HG03439 (cell line): ENCODE data around the gene RAB15.

Experiments
- ATAC-seq: cut with Tn5 transposase; IDR thresholded peaks from one replicate; pipeline ENCODE4 v1.9.1; 2021; ENCODE audit warnings: mild to moderate bottlenecking, moderate library complexity; ENCODE audit not compliant: unreplicated experiment

The RAB15 gene

GRCh38 chr14:64956697-64957406 is 15.3 kb downstream of the RAB15 start:
- ATAC-seq: no peak

GRCh38 chr14:64955297-64955696 is 16.8 kb downstream of the RAB15 start:
- ATAC-seq: no peak

- no peak for ATAC-seq
Observed at GRCh38 chr14:64954491-64955240, 17.5 kb downstream of the RAB15 start.

GRCh38 chr14:64953661-64954060 is 18.5 kb downstream of the RAB15 start:
- ATAC-seq: no peak

- ATAC-seq: no peak
Observed at GRCh38 chr14:64953310-64953654, 18.9 kb downstream of the RAB15 start.

GRCh38 chr14:64952598-64953309 is 19.4 kb downstream of the RAB15 start:
- peak; percentile 52 for ATAC-seq

DNA sequence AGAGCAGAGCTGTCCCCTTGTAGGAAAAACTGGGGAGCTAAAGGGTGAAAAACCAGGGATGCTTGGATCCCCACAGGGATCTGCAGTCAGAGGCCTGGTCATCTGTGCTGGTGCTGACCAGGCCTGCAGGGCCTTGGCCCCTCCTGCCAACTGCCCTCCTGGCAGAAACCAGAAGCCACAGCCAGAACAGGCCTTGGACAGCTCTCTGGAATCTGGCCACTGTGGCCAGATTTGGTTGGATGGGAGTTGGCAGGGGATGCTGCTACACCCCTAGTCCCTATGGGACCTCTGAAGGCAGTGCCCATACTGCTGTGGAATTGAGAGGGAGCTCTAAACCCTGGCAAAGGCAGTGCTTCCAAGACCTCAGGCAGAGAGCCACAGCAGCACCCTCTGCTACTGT is 20.4 kb downstream of the RAB15 start:
- no peak for ATAC-seq

- no peak for ATAC-seq
Observed at GRCh38 chr14:64951291-64951690, 20.8 kb downstream of the RAB15 start.

DNA sequence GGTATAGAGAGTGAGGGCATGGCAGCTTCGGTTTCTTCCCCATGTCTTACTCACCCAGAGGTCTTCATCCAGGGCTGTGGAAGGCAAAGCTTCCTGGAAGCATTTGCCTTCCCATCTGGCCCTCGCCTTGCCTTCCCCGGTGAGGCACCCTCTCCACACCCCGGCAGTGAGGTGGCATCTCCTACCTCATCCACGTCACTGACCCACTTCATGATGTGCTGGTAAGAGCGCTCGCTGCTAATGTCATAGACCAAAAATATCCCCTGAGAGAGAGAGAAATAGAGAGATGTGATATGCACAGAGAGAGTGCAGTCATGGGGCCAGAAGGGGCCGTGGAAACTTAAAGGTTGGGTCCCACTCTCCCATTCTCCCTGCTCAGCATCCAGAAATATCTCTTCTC is 21.2 kb downstream of the RAB15 start:
- ATAC-seq: no peak

DNA sequence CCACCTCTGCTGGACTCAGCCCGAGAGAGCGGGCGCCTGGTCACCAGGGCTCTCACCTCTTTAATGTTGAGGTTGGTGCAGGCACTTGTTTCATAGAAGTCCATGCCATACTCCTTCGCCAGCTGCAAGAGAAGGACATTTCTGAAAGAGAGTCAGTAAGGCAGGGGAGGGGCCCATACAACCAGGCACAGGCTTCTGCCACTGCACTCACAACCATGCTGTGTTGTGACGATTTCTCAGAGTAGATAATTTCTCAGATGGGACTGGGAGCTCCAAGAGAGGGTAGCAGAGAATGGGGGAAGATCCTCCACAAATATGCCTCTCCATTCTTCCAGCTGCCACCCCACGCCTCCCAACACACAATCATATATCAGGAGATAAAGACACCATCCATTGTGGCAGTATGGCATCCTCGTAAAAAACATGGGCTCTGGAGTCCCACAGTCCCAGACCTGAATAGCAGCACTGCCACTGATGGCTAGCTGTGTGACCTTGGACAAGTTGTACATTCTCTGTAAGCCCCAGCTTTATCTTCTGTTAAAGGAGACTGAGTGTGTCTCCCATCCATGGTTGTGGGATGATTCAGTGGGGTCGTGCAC is 23.4 kb downstream of the RAB15 start:
- ATAC-seq: no peak

DNA sequence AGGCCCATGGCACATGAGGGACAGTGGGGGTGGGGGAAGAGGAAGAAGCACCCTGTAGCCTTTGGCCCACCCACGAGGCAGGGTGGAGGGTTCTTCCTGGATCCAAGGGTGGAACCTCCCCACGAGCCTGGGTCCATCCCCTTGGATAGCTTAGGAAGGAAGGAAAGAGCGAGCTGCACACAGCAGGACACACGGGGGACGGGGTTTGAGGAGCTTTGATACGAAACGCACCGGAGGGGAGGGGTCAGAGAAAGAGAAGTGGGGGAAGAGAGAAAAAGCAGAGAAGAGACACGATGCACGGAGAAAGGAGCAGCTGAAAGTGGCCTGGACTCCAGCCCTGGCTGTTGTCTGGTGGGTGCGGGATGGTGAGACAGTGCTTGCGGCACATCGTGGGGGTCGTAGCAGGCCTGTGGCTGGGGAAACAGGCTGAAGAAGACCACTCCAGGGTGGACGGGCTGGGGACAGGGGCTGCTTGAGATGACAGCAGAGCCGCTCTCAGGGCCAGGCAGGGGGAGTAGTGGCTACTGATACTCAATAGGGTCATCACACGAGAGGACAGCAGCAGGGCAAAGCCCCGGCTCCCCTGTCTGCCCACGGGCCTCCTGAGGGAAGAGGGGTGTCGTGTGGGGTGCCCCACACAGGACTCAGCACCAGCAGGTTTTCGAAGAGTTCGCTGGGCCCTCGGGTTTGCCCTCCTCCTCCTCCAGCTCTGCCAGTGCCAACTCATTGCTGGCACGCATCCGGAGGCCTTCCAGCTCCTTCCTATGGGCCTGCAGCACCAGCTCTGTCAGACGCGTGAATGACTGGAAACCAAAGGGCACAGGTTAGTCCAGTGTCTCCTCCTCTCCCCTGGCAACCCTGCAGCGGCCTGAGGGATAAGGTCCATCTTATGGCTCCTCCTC is 24.2 kb downstream of the RAB15 start:
- no peak for ATAC-seq

DNA sequence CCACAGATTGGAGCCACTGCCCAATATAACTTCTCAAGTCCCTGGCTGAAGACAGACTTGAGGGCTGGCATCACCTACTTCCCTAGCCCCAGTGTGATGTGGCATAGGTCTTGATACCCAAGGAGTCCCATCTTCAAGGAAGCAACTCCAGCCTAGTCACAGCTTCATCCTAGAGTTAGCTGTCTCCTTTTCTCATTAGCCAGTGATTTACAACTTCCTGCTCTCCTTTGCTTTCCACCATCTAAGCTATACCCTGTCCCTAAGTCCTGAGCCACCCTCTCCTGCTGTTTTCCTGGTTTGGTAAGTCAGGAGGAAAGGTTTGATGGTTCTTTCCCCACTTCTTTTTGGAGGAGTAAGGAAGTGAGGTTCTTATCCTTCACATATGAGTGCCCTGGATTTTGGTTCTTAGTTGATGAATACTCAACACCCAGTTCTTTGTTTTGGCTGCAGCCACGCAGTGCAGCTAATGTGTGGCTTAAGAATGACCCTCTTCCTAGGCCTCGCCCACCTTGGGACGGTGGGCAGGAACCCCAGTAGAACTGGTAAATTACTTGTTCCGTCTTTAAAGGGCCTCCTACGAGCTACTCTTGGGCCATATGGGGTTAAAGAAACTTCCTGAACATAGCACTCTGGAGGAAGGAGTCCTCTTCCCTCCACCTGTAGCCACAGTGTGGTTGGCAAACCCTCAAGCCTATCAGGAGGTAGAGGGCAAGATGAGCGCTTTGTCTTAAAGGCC is 25.7 kb downstream of the RAB15 start:
- ATAC-seq: no peak

DNA sequence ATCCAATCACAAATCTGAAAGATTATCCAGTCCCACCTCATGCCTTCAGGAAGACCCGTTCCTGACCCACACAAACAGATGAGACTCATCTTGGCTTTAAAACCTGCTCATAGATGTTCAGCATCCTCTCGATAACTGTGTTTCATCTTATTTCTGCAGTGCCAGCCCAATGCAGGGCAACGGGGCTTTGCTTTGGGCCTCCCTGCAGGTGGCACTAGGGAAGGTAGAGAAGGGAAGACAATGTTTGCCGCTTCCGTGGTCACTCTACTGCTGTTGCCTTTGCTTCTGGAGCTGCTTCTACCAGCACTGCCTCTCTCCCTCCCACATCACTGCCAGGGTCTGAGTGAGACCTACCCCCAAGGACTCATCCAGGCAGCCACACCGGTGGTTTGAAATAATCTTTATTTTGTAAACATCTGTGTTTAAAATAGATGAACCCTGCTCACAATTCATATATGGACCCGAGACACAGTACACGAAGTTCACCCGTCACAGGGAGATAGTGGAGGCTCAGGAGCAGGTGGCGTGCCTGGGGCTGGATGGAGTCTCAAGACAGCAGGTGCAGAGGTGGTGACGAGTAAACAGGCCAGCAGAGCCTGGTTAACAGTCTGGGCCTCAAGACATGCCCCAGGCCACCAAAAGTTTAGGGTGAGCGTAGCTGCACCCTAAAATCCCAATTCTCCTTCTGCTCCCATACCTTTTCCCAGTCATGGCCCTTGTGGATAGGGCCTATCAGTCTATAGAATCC is 26.5 kb downstream of the RAB15 start:
- ATAC-seq: no peak

GRCh38 chr14:64944861-64945260 is 27.3 kb downstream of the RAB15 start:
- ATAC-seq: no peak

DNA sequence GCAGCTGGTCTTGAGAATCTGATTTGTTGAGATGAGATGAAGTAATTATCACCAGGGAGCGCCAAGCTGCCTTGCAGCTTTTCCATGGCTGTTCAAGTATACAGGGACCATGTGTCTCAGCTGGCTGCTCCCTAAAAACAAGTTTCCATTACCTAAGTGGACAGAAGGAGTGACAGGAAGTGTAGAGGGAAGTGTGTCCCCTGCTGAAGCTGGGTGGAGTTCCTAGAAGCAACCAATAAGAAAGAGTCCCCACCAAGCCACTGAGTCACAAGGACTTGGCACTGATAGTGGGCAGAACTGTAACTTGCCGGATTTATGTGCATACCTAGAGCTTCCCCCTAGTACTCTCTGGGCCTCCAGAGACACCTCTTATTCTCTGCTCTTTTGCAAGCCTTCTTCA is 28.1 kb downstream of the RAB15 start:
- ATAC-seq: no peak

DNA sequence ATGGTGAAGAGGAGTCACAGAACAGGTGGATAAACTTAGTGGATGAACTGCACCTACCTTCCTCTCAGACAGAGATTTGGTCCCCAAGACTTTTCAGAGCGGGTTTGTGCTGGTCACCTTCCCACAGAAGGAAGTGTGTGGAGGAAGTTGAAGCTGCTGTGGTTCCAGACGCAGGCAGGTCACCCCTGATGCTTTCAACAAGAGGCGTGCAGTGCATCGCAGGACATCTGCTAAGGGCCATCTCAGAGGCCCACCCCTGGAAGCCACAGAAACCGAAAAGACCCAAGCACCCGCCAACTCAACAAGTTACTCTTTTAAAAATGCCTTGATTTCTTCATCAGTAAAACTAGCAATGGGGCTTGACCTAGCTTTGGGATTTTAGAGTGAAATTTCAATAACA is 28.6 kb downstream of the RAB15 start:
- no peak for ATAC-seq

DNA sequence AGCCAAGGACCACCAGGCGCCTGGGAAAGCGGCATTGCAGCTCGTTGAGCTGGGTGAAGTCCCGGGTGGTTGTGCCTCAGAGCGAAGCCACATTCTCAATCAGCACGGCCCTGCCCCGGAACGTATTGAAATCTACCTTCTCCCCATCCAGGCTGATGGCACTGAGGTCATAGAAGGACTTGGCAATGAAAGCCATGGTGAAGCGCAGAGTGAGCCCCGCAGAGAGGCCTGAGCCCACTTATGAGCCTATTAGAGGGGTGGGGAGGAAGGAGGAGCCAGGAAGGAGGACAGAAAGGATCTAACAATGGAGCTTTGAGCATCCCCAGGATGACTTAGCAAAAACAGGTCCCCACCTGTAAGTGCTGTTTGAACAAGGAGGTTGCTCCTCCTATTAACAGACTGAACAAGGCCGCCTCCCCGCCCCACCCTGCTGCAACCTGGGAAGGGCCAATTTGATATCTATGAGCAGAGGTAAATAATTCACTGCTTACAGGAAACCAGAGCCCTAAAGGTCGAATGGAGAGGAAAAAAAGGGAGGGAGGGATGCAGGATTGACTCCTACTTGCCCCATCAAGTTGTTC is 29.5 kb downstream of the RAB15 start, which contains the start of gene GPX2:
Gene GPX2 (minus strand): TSS at position 215 of the 581 bp plus-strand sequence. CDS start 19 bp downstream, at position 196.
- no peak for ATAC-seq

DNA sequence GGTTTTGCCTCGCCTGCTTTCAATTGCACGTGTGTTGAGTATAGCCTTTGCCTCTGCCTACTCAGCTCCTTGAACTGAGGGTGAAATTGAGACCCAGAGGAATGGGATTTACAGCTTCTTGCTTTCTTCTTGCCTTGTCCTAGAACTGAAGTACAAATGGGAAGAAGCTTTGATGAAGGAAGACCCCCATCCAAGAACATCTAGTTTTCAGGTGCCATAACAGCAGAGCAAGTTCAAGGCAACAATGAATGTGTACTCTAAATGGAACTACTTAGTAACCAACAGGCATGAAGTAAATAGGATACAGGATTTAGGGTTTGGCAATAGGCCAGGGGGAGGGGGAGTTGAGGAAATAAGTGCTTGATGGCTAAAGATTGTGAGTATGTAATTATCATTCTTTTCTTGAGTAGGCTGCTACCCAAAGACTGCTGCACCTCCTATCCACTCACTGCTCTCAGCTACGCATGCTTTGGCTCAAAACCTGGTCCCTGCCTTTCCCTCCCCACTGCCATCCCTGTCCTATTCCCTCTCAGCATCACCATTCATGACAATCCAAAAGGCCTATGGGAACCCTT is 31.7 kb downstream of the RAB15 start:
- ATAC-seq: no peak
